GM19397 (cell line): ENCODE data around the gene MAMDC4.

Source experiments
- ATAC-seq: cut with Tn5 transposase; IDR thresholded peaks from one replicate; pipeline ENCODE4 v1.9.1; 2021; ENCODE audit warnings: mild to moderate bottlenecking, moderate library complexity; ENCODE audit not compliant: unreplicated experiment

Gene MAMDC4

DNA sequence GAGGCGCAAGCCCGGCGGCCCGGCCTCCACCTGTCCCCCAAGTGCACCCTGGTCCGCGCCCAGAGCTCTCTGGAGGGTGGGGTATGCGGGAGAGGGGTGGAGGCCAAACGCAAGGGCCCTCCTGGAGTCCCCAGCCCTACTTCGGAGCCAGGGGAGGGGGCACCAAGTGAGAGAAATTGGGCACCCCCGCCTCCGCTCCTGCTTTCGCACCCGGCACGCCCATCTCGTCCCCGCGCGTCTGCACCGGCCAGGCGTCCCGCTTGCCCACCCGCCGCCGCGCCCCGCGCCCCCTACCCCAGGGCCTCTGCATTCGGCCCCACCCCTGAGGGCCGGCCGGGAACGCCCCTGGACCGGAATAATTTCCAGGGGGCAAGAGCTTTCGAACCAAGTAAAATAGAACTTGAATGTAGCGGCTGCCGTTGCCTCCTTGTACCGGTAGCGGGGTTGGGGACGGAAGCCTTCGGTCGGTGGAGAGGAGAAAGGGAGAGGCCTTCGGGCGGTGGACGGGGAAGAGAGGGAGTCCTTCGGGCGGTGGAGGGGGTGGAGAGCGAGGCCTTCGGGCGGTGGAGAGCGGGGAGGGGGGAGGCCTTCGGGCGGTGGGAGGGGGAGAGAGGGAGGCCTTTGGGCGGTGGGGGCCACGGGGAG, 3.6 kb upstream of the MAMDC4 start:
- ATAC-seq = no peak

DNA sequence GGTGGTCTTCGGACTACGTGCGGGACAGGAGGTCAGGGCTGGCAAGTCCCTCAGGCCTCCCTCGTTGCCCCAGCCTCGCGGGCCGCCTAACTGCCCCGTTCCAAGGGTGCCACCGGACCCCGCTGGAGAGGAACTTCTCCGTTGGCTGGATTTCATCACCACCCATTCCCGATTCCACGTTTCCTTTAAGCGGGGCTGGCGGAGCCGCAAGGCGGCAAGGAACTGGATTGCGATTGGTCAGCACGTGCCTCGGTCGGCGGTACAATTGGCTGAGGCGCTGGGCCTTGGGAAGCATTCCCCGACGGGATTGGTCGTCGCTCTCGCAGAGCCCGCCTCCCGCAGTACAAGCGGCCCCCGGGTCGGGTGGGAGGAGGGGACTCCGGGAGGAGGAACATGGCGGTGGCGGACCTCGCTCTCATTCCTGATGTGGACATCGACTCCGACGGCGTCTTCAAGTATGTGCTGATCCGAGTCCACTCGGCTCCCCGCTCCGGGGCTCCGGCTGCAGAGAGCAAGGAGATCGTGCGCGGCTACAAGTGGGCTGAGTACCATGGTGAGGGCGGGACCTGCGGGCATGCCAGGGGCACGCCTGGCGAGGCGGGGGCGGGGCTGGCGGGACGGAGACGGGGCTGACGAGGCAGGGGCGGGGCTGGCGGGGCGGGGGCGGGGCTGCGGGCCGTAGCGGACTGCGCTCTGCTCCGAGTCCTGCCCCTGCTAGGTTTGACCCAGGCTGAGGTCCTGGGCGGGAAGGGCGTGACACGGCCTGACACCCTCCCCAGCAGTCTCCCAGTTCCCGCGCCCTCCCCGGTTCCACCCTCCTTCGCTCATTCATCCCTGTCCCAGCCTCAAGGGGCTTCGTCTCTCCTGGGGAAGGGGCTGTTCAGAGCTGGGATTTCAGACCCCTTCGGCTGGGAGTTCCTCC, 2.8 kb upstream of the MAMDC4 start, which contains the start of gene PHPT1:
PHPT1 (plus strand) TSS at position 372 of the 922 bp plus-strand sequence; CDS start at position 394, 22 bp downstream.
- peak; percentile 85 for ATAC-seq

- no peak for ATAC-seq
These were observed 1.9 kb upstream of the MAMDC4 start for GRCh38 chr9:136849960-136850865.

DNA sequence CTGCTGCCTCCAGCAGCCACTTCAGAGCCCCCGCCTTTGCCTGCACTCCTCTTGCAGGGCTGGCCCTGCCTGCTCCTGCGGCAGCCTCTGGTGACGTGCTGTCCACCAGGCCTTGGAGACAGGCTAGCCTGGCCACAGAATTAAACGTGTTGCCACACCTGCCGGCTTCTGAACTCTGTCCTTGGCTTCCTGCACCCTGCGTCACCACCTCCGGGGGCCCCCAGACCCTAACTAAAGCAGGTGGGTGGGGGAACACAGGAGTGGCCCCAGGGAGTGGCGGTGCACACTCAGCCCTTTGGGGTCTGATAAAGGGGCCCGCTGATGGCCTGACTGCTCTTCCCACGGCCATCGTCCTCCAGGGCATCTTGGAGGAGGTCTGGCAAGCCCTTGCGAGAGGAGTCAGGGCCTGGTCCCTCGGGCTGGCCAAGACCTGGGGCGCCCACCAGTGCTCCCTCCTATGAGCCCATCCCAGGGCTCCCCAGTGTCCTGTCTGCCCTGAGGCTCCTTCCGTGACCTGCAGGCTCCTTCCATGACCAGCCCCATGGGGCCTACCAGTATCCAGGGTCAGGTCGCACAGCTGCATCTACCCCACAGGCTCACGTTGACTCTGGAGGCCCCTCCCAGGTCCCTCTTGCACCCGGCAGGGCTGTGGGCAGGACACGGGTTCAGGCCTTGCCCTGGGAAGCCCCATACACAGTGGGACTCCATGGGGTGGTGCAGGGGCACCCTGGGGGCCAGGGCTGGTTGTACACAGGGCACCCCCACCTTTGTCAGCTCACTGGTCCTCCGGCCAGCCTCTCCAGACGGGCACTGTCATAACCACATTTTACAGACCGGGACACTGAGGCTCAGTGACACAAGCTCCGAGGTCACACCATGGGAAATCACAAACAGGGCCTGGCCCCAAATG, 1.0 kb upstream of the MAMDC4 start:
- no peak for ATAC-seq

DNA sequence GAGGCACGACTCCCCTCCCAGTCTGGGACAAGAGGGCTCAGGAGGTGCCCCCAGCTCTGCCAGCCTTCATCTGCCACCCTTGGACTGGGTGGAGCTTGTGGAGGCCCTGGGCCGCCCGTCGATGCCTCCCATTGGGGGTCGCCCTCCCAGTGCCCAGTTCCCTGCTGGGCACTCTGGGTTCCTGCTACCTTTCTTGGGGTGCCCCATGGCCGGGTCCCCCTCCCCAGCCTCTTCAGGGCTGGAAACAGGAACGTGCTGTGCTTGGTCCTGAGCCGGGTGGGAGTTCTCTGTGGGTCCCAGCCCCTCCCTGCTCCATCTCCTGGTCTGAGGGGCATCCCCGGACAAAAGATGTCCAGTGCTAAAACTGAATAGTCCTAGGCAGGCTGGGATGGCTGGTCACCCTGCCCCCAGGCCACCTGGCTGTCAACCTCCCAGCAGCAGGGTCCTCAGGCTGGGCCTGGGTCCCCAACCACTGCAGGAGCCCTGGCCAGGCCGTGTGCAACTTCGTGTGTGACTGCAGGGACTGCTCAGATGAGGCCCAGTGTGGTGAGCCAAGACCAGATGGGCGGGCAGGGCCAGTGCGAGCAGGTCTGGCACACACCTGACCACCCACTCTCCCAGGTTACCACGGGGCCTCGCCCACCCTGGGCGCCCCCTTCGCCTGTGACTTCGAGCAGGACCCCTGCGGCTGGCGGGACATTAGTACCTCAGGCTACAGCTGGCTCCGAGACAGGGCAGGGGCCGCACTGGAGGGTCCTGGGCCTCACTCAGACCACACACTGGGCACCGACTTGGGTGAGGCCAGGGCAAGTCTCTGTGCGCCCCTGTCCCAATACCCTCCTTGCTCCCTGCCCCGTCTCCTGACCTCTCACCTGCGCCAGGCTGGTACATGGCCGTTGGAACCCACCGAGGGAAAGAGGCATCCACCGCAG, 784 bp downstream of the MAMDC4 start:
- no peak for ATAC-seq

GRCh38 chr9:136853596-136854112, 1.5 kb downstream of the MAMDC4 start:
- ATAC-seq = no peak

GRCh38 chr9:136854113-136854841, 2.1 kb downstream of the MAMDC4 start:
- ATAC-seq = no peak

DNA sequence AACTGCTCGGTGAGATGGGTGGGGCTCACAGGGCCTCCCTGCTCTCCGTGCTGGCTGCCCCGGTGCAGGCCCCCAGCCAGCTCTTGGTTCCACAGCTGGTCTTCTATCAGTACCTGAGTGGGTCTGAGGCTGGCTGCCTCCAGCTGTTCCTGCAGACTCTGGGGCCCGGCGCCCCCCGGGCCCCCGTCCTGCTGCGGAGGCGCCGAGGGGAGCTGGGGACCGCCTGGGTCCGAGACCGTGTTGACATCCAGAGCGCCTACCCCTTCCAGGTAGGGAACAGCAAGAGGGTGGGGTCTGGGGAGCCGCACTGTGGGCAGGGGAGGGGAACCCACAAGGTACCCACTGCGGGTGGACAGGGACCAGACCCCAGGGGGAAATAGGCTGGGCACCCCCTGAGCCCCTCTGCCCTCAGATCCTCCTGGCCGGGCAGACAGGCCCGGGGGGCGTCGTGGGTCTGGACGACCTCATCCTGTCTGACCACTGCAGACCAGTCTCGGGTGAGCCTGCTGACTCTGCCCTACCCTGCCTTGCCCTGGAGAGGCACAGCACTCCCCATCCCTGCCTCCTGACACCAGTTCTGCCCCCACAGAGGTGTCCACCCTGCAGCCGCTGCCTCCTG, 2.8 kb downstream of the MAMDC4 start:
- no peak for ATAC-seq

GRCh38 chr9:136855461-136856078, 3.4 kb downstream of the MAMDC4 start:
- no peak for ATAC-seq

DNA sequence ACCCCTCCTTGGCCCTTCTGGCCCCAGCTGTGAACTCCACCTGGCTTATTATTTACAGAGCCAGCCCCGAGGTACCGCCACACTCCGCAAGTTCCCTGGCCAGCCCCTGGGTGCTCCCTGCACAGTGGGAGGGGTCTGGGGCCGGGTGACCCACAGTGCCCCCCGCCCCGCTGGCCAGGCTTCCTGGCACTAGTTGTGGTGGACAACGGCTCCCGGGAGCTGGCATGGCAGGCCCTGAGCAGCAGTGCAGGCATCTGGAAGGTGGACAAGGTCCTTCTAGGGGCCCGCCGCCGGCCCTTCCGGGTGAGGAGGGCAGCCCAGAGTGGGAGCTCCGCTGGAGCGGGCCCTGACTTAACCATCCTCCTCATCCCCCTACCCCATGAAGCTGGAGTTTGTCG, 3.9 kb downstream of the MAMDC4 start:
- ATAC-seq = no peak

GRCh38 chr9:136856541-136857141, 4.5 kb downstream of the MAMDC4 start:
- no peak for ATAC-seq

GRCh38 chr9:136857166-136857565, 5.0 kb downstream of the MAMDC4 start:
- no peak for ATAC-seq

GRCh38 chr9:136857581-136858412, 5.7 kb downstream of the MAMDC4 start:
- no peak for ATAC-seq

DNA sequence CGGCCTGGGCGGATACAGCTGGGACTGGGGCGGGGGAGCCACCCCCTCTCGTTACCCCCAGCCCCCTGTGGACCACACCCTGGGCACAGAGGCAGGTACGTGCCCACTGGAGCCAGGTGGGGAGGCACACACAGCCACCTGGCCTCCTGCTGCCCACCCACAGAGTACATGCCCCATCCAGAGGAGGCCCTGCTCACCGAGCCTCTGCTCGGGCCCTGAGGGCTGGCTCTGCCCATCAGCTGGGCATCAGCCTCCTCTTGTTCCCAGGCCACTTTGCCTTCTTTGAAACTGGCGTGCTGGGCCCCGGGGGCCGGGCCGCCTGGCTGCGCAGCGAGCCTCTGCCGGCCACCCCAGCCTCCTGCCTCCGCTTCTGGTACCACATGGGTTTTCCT, 6.3 kb downstream of the MAMDC4 start:
- no peak for ATAC-seq

GRCh38 chr9:136858844-136859757, 7.0 kb downstream of the MAMDC4 start:
- no peak for ATAC-seq
